ENCODE measurements around the gene CAMK1D.

The CAMK1D gene

GRCh38 chr10:12459340-12459739 is 110.0 kb downstream of the CAMK1D start:
- no peak for DNase-seq (ENCODE audit: low read depth)
- no peak for TF ChIP-seq CTCF (IDR thresholded peaks at IDR 0.05; ENCODE audit: low read depth, low read length, missing control alignments)
- no peak overlapping the region for H3K4me3 ChIP-seq (ENCODE audit: low read depth, low read length)

- no peak for DNase-seq (ENCODE audit: low read depth)
- no peak for TF ChIP-seq CTCF (IDR thresholded peaks at IDR 0.05; ENCODE audit: low read depth, low read length, missing control alignments)
- no peak overlapping the region for H3K4me3 ChIP-seq (ENCODE audit: low read depth, low read length)
These were observed 110.4 kb downstream of the CAMK1D start for GRCh38 chr10:12459762-12460161.

- no peak for TF ChIP-seq CTCF (IDR thresholded peaks at IDR 0.05; ENCODE audit: low read depth, low read length, missing control alignments)
- DNase-seq (ENCODE audit: low read depth): no peak
- no peak overlapping the region for H3K4me3 ChIP-seq (ENCODE audit: low read depth, low read length)
These were observed 114.1 kb downstream of the CAMK1D start for GRCh38 chr10:12463459-12463838.

GRCh38 chr10:12465385-12466136 is 116.2 kb downstream of the CAMK1D start:
- DNase-seq (ENCODE audit: low read depth): no peak
- no peak for TF ChIP-seq CTCF (IDR thresholded peaks at IDR 0.05; ENCODE audit: low read depth, low read length, missing control alignments)
- H3K4me3 ChIP-seq (ENCODE audit: low read depth, low read length): no peak overlapping the region

GRCh38 chr10:12466704-12467305 is 117.5 kb downstream of the CAMK1D start:
- no peak overlapping the region for H3K4me3 ChIP-seq (ENCODE audit: low read depth, low read length)
- DNase-seq (ENCODE audit: low read depth): no peak
- TF ChIP-seq CTCF (IDR thresholded peaks at IDR 0.05; ENCODE audit: low read depth, low read length, missing control alignments): no peak

GRCh38 chr10:12469345-12469744 is 120.0 kb downstream of the CAMK1D start:
- DNase-seq (ENCODE audit: low read depth): no peak
- H3K4me3 ChIP-seq (ENCODE audit: low read depth, low read length): no peak overlapping the region
- TF ChIP-seq CTCF (IDR thresholded peaks at IDR 0.05; ENCODE audit: low read depth, low read length, missing control alignments): no peak

- no peak for DNase-seq (ENCODE audit: low read depth)
- TF ChIP-seq CTCF (IDR thresholded peaks at IDR 0.05; ENCODE audit: low read depth, low read length, missing control alignments): no peak
- H3K4me3 ChIP-seq (ENCODE audit: low read depth, low read length): no peak overlapping the region
These were observed 121.4 kb downstream of the CAMK1D start for GRCh38 chr10:12470719-12471118.
